Tibial artery (tissue), 4 donors: Measurements from ENCODE around the gene KRTAP5-8.
"Not testable (repeated sequence)": the region's sequence is repeated elsewhere in the genome, so short reads cannot be mapped to it uniquely, and the experiment has no call there.

Experiments used
- DNase-seq, 2 donors: peaks; one replicate each; pipeline ENCODE4 v3.0.0-alpha.2; 2019
- H3K27ac ChIP-seq, 2 donors: fragments of 200-600 bp; sonication (generic) in 1 of 2; 1 replicate in 1 of 2; 2 replicates in 1 of 2; pipeline ENCODE4 v1.5.1; 2018 to 2019; ENCODE audit warnings: mild to moderate bottlenecking in 1 of 2
- H3K27me3 ChIP-seq, 2 donors: fragments of 200-600 bp; sonication (generic) in 1 of 2; one replicate each; pipeline versions ENCODE4 v1.5.1 to v1.6.0; 2016 to 2019
- H3K36me3 ChIP-seq, 3 donors: fragments of 200-600 bp; sonication (generic) in 2 of 3; one replicate each; pipeline ENCODE4 v1.5.1; 2016 to 2019; ENCODE audit warnings: mild to moderate bottlenecking in 2 of 3
- H3K4me1 ChIP-seq, 4 donors: fragments of 200-600 bp; sonication (generic) in 2 of 4; 1 replicate in 3 of 4; 2 replicates in 1 of 4; pipeline ENCODE4 v1.5.1; 2016 to 2019
- H3K4me3 ChIP-seq, 2 donors: fragments of 200-600 bp; sonication (generic) in 1 of 2; 1 replicate in 1 of 2; 2 replicates in 1 of 2; pipeline ENCODE4 v1.5.1; 2018 to 2019; ENCODE audit warnings: mild to moderate bottlenecking in 2 of 2
- H3K9me3 ChIP-seq, 3 donors: fragments of 200-600 bp; sonication (generic) in 1 of 3; one replicate each; pipeline ENCODE4 v1.5.1; 2016 to 2019
- CTCF ChIP-seq, 2 experiments: fragments of 200-600 bp in 1 of 2; fragments of 450-650 bp in 1 of 2; IDR thresholded peaks; one replicate each; pipeline ENCODE4 v1.5.1; 2017 to 2019; ENCODE audit warnings: antibody characterized with exemption in 2 of 2, mild to moderate bottlenecking in 1 of 2, moderate library complexity in 1 of 2
- intact Hi-C: fragments of 100-400 bp; cut with DNase I; formaldehyde crosslinking; loops from one replicate; pipeline ENCODE4 v1.15.0; 2023; ENCODE audit warnings: low total_unique reads

KRTAP5-8 gene

GRCh38 chr11:71518506-71519471 lies 19.0 kb upstream of the KRTAP5-8 start:
- no peaks in the 10 kb centered on the region for H3K27me3 ChIP-seq
- no peak overlapping the region for H3K4me3 ChIP-seq
- H3K36me3 ChIP-seq, result no peaks in the 10 kb centered on the region
- H3K27ac ChIP-seq, result no peak overlapping the region
- TF ChIP-seq CTCF (IDR thresholded peaks at IDR 0.05), result no peak
- H3K9me3 ChIP-seq, result no peaks in the 10 kb centered on the region
- intact Hi-C loops, result no loop called here
- DNase-seq, result peak in 1 of 2 donors; percentile 44
- no peaks in the 10 kb centered on the region for H3K4me1 ChIP-seq

GRCh38 chr11:71519546-71519945 lies 18.3 kb upstream of the KRTAP5-8 start:
- no peak for TF ChIP-seq CTCF (IDR thresholded peaks at IDR 0.05)
- no peak overlapping the region for H3K27ac ChIP-seq

DNA sequence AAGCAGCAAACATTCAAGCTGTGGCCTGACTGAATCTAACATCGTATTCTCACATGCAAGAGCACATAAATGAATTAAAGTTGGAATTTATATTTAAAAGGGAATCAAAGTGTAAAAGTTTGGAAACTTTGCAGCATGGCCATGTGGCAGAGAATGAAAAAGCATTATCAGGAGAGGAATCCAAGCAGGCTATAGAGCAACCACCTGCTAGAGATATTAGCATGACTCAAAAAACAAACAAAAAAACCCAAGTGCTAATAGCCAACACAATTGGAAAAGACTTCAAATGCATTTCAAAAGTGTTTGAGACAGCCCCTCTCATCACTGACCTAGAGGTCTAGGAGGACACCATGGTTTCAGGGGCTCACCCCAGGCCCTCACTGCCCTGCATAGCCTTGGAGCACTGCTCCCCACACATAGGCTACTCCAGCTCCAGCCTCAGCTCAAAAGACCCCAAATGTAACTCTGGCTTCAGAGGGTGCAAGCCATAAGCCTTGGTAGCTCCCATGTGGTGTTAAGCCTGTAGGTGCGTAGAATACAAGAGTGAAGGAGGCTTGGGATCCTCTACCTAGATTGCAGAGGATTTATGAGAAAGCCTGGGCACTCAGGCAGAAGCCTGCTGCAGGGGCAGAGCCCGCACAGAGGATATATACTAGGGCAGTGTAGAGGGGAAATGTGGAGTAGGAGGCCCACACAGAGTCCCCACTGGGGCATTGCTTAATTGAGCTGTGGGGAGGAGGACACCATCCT lies 12.5 kb upstream of the KRTAP5-8 start:
- H3K36me3 ChIP-seq, result no peaks in the 10 kb centered on the region
- no peaks in the 10 kb centered on the region for H3K4me1 ChIP-seq
- TF ChIP-seq CTCF (IDR thresholded peaks at IDR 0.05), result no peak
- no peak overlapping the region for H3K4me3 ChIP-seq
- peak in 1 of 2 donors; percentile 1 for DNase-seq
- no peaks in the 10 kb centered on the region for H3K27me3 ChIP-seq
- intact Hi-C loops, result no loop called here
- no peak overlapping the region for H3K27ac ChIP-seq
- peaks cover 0 to 14% (median 11%) of the 10 kb centered on the region in 3 donors for H3K9me3 ChIP-seq

More at GRCh38 chr11:71519546-71519945, 18.3 kb upstream of the KRTAP5-8 start:
- DNase-seq, result peak in 1 of 2 donors; percentile 44
- intact Hi-C loops, result no loop called here
- Histone ChIP-seq H3K4me3 (no peak overlapping the region), H3K4me1 (no peaks in the 10 kb centered on the region), H3K27me3 (no peaks in the 10 kb centered on the region), H3K36me3 (no peaks in the 10 kb centered on the region), H3K9me3 (no peaks in the 10 kb centered on the region)

GRCh38 chr11:71525938-71526495 lies 11.8 kb upstream of the KRTAP5-8 start:
- H3K27me3 ChIP-seq, result no peaks in the 10 kb centered on the region
- no peak overlapping the region for H3K27ac ChIP-seq
- H3K36me3 ChIP-seq, result no peaks in the 10 kb centered on the region
- H3K4me1 ChIP-seq, result no peaks in the 10 kb centered on the region
- peaks cover 0 to 14% (median 11%) of the 10 kb centered on the region in 3 donors for H3K9me3 ChIP-seq
- intact Hi-C loops, result no loop called here
- DNase-seq, result peak in 1 of 2 donors; percentile 16
- H3K4me3 ChIP-seq, result no peak overlapping the region
- TF ChIP-seq CTCF (IDR thresholded peaks at IDR 0.05), result no peak

GRCh38 chr11:71526796-71527575 lies 10.8 kb upstream of the KRTAP5-8 start, which contains the start of gene KRTAP5-7:
KRTAP5-7 (plus strand) TSS chr11:71527267; CDS start chr11:71527301, 34 bp downstream.
- H3K36me3 ChIP-seq, intact Hi-C loops, H3K27me3 ChIP-seq, H3K4me1 ChIP-seq, H3K4me3 ChIP-seq, H3K27ac ChIP-seq: not testable (repeated sequence)
- DNase-seq, result peak in 1 of 2 donors; percentile 21
- peaks cover 0 to 14% (median 11%) of the 10 kb centered on the region in 3 donors for H3K9me3 ChIP-seq
